ENCODE data around the gene CEP126.

CEP126 gene

DNA sequence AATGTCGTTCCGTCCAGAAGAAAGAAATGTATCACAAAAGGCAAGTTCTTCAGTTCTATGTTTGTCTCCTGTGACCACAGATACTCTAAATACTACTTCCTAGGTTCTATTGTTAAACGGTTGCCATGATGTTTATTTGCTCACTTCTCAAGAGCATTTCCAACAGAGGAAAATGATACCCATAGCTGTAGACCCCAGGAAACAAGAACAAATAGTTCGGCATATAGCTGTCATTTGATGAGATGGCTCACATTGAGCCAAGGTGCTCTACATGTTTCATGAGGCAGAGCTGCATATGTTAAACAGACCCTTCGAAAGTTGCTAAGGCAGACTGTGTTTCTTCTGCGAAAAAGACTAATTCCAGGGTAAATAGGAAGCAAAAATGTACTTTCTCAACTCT, 16.9 kb downstream of the CEP126 start:
- DNase-seq = no peak
- Histone ChIP-seq H3K4me1 (ENCODE audit: low read length) (no peaks in the 10 kb centered on the region), H3K79me2 (ENCODE audit: low read length) (no peaks in the 10 kb centered on the region), H3F3A (ENCODE audit: insufficient read depth, low read length) (no peaks in the 10 kb centered on the region; the same call in 1 of the 2 replicates), H3K9ac (ENCODE audit: low read length) (no peak overlapping the region), H3K36me3 (replicated peaks; ENCODE audit: insufficient read depth, low read length) (no peaks in the 10 kb centered on the region), H3K27ac (ENCODE audit: low read length) (no peak overlapping the region), H2AFZ (ENCODE audit: low read length) (no peak overlapping the region), H3K9me2 (replicated peaks; ENCODE audit: insufficient read depth, low read length) (no peaks in the 10 kb centered on the region), H3K4me2 (ENCODE audit: low read depth, low read length) (no peak overlapping the region), H3K9me3 (replicated peaks; ENCODE audit: insufficient read depth, low read length) (no peaks in the 10 kb centered on the region), H3K27me3 (replicated peaks; ENCODE audit: insufficient read depth, low read length) (no peaks in the 10 kb centered on the region), H3K4me3 (ENCODE audit: low read length) (no peak overlapping the region), H4K20me1 (ENCODE audit: insufficient read depth, low read length) (no peaks in the 10 kb centered on the region)
- TF ChIP-seq EZH2phosphoT487 (IDR thresholded peaks at IDR 0.05; ENCODE audit: low read length) (no peak), EZH2 (optimal IDR thresholded peaks at IDR 0.05; ENCODE audit: low read depth, low read length) (no peak)
- TF ChIP-seq, protein P1, sequence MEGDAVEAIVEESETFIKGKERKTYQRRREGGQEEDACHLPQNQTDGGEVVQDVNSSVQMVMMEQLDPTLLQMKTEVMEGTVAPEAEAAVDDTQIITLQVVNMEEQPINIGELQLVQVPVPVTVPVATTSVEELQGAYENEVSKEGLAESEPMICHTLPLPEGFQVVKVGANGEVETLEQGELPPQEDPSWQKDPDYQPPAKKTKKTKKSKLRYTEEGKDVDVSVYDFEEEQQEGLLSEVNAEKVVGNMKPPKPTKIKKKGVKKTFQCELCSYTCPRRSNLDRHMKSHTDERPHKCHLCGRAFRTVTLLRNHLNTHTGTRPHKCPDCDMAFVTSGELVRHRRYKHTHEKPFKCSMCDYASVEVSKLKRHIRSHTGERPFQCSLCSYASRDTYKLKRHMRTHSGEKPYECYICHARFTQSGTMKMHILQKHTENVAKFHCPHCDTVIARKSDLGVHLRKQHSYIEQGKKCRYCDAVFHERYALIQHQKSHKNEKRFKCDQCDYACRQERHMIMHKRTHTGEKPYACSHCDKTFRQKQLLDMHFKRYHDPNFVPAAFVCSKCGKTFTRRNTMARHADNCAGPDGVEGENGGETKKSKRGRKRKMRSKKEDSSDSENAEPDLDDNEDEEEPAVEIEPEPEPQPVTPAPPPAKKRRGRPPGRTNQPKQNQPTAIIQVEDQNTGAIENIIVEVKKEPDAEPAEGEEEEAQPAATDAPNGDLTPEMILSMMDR (IDR thresholded peaks at IDR 0.05; ENCODE audit: low read length) = no peak

DNA sequence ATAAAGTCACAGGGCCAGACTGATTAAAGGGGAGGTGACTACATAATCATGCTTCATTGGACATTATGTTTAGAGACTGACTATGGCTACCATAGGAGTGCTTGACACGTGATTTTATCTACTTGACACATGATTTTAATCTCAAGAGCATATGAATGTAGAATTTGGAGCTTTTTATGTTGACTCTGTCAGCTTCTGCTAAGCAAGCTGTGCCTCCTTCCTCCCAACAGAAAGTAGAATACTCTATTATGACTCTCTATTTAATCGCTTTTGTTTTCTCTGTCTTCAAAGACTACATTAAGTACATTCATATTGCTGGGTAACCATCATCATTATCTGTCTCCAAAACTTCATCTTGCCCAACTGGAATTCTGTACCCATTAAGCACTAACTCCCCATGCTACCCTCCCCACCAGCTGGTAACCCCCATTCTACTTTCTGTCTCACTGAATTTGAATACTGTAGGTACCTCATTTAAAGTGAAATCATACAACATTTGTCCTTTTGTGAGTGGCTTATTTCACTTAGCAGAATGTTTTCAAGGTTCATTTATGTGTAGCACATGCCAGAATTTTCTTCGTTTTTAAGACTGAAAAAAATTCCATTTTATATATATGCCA, 26.2 kb downstream of the CEP126 start:
- DNase-seq = no peak
- Histone ChIP-seq H3K4me1 (ENCODE audit: low read length) (no peaks in the 10 kb centered on the region), H2AFZ (ENCODE audit: low read length) (no peak overlapping the region), H3K27me3 (replicated peaks; ENCODE audit: insufficient read depth, low read length) (no peaks in the 10 kb centered on the region), H4K20me1 (ENCODE audit: insufficient read depth, low read length) (no peaks in the 10 kb centered on the region), H3K9me2 (replicated peaks; ENCODE audit: insufficient read depth, low read length) (no peaks in the 10 kb centered on the region), H3K4me2 (ENCODE audit: low read depth, low read length) (no peak overlapping the region), H3K9me3 (replicated peaks; ENCODE audit: insufficient read depth, low read length) (no peaks in the 10 kb centered on the region), H3K79me2 (ENCODE audit: low read length) (no peaks in the 10 kb centered on the region), H3F3A (ENCODE audit: insufficient read depth, low read length) (no peaks in the 10 kb centered on the region), H3K27ac (ENCODE audit: low read length) (no peak overlapping the region), H3K36me3 (replicated peaks; ENCODE audit: insufficient read depth, low read length) (no peaks in the 10 kb centered on the region), H3K9ac (ENCODE audit: low read length) (no peak overlapping the region), H3K4me3 (ENCODE audit: low read length) (no peak overlapping the region)
- TF ChIP-seq EZH2phosphoT487 (IDR thresholded peaks at IDR 0.05; ENCODE audit: low read length) = no peak
- TF ChIP-seq, protein P1 (IDR thresholded peaks at IDR 0.05; ENCODE audit: low read length) = no peak
- TF ChIP-seq EZH2 (optimal IDR thresholded peaks at IDR 0.05; ENCODE audit: low read depth, low read length) = no peak

GRCh38 chr11:101944923-101945322, 30.1 kb downstream of the CEP126 start:
- Histone ChIP-seq H4K20me1 (ENCODE audit: insufficient read depth, low read length) (no peaks in the 10 kb centered on the region), H3K79me2 (ENCODE audit: low read length) (no peaks in the 10 kb centered on the region), H3K9ac (ENCODE audit: low read length) (no peak overlapping the region), H3K4me2 (ENCODE audit: low read depth, low read length) (no peak overlapping the region), H2AFZ (ENCODE audit: low read length) (no peak overlapping the region), H3F3A (ENCODE audit: insufficient read depth, low read length) (no peaks in the 10 kb centered on the region), H3K4me3 (ENCODE audit: low read length) (no peak overlapping the region), H3K9me2 (replicated peaks; ENCODE audit: insufficient read depth, low read length) (no peaks in the 10 kb centered on the region), H3K9me3 (replicated peaks; ENCODE audit: insufficient read depth, low read length) (no peaks in the 10 kb centered on the region), H3K36me3 (replicated peaks; ENCODE audit: insufficient read depth, low read length) (no peaks in the 10 kb centered on the region), H3K27ac (ENCODE audit: low read length) (no peak overlapping the region), H3K27me3 (replicated peaks; ENCODE audit: insufficient read depth, low read length) (no peaks in the 10 kb centered on the region), H3K4me1 (ENCODE audit: low read length) (no peaks in the 10 kb centered on the region)
- no peak for DNase-seq
- TF ChIP-seq EZH2phosphoT487 (IDR thresholded peaks at IDR 0.05; ENCODE audit: low read length) (no peak), EZH2 (optimal IDR thresholded peaks at IDR 0.05; ENCODE audit: low read depth, low read length) (no peak)
- TF ChIP-seq, protein P1 (IDR thresholded peaks at IDR 0.05; ENCODE audit: low read length) = no peak

Measured in MM.1S (cell line).